AML-193 (cell line): ENCODE data around the gene LANCL2.
"Not testable (repeated sequence)": the region's sequence is repeated elsewhere in the genome, so short reads cannot be mapped to it uniquely, and the experiment has no call there.

Experiments
- DNase-seq, 2 experiments: peaks; one replicate each; lab custom pipeline; 2025; lab: John Stamatoyannopoulos, UW

LANCL2 gene

DNA sequence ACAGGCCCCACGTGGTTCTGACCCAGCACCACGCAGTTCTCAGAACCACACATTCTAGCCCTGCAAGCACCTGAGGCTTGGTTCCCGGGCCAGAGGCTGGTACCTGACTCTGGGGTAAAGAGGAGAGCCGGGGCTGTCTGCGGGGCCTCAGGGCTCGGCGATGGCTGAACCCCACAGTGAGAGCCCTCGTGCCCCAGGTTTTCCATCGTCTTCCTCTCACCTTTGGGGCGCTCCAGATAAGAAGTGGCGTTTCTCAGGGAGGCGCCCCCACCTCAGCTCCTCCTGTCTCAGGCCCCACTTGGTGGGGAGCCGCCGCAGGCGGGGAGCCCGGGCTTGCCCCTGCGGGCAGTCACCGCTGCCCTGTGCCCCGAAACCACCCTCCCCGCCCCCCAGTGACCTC is 2.2 kb upstream of the LANCL2 start:
- no peak for DNase-seq

GRCh38 chr7:55363386-55364170 is 1.6 kb upstream of the LANCL2 start:
- DNase-seq, result no peak

DNA sequence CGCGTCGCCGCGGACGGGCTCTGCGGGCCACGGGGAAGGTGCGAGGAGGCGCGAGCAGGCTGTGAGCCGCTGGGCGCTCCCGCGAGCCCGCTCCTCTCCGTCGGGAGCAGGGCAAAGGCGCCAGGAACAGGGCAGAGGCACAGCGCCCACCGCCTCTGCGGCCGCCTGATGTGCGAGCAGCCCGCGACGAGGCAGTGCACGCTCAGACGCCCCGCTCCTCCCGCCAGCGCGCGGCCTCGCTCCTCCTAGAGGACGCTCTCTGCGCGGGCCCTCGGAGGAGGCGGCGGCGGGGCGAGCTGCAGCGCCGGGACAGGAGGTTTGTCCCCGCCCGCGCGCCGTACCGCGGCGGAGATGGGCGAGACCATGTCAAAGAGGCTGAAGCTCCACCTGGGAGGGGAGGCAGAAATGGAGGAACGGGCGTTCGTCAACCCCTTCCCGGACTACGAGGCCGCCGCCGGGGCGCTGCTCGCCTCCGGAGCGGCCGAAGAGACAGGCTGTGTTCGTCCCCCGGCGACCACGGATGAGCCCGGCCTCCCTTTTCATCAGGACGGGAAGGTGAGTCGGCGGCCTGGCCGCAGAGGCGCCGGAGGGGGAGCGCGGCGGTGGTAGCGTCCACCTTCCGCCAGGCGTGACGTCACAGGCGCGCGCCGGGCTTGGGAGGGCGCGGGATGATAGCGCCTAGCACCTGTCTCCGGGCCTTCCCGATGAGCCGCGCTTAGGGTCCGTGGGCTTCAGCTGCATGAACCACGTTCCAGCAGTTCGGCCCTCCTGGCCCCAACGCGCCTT is 731 bp downstream of the LANCL2 start:
- DNase-seq, result peak; percentile 78 to 79

DNA sequence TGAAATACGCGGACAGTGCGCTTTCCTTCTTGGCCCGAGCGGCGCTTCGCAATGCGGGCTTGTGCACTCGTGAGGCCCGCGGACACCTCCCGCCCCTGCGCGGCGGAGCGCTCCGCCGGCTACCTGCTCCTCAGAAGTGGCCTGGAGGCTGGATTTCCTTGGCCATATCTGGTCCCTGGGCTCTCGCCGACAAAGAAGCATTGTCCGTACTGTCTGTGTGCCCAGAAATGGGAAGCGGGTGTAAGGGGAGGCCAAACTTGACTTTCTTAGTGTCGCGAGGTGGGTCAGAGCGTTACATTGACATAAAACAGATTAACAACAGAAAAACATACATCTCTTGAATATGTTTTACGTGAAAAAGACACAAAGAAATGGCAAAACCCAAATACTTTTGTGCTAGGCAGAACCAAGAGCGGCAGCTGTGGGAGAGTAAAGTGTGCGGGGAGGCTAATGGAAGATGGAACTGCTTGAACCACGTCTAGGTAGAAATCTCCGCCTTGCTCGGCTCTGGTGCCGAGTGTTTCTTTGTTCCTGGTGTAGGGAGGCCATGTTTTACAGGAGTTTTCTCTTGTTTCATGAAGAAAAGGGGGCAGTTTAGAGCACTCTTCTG is 1.4 kb downstream of the LANCL2 start:
- DNase-seq, result no peak

DNA sequence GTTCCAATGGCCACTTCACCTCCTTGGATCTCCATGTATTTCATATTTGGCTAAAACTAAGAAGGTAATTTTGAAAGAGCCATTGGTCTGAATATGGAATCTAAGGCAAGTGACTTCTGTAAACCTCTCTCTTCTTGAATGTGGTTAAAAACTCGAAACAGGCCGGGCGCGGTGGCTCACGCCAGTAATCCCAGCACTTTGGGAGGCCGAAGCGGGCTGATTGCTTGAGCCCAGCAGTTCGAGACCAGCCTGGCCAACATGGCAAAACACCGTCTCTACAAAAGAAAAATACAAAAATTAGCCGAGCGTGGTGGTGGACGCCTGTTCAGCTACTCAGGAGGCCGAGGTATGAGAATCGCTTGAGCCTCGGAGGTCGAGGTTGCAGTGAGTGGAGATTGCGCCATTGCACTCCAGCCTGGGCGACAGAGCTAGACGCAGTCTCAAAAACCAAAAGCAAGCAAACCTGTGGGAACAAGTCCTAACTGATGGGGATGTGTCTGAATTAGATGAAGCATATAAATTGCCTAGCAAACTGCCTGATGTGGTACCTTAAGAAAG is 2.2 kb downstream of the LANCL2 start:
- no peak for DNase-seq

DNA sequence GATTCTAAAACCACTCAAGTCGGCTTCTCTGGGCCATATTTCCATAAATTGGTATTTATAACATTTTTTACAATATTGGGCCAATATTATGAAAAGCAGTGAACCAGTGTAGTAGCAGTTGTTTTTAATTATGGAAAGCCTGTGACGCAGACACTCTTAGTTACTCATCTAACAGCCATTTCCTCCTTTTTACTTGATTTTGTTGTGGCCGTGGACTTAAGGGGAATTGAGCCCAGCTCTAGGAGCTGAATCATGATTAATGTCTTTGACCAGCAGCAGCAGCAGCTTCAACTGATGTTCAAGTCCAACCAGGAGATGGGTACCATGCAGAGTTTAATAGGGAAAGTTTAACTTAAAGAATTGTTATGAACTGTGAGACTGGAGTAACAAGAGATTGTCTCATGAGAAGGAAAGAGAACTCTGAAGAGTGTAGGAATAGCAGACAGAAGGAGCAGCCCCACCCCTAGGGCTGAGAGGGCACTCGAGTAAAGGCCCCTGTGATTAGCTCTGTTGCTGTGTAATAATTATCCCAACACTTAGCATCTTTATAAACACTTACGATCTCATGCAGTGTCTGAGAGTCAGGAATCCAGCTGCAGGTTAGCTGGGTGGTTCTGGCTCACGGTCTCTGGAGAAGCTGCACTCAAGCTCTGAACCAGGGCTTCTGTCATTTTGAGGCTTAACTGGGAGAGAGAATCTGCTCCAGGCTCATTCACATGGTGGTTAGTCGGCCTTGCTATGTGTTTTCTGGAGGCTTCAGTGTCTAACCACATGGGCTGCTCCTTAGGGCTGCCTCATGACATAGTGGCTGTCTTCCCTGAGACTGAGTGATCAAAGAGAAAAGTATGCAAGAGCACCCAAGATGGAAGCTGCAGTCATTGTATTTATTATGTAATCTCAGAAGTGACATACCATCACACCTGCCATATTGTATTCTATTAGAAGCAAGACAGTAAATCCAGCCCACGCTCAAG is 4.6 kb downstream of the LANCL2 start:
- no peak for DNase-seq

- DNase-seq, result no peak
Observed at GRCh38 chr7:55374213-55374612, 9.1 kb downstream of the LANCL2 start.

GRCh38 chr7:55375237-55375636 is 10.1 kb downstream of the LANCL2 start:
- DNase-seq, result no peak

DNA sequence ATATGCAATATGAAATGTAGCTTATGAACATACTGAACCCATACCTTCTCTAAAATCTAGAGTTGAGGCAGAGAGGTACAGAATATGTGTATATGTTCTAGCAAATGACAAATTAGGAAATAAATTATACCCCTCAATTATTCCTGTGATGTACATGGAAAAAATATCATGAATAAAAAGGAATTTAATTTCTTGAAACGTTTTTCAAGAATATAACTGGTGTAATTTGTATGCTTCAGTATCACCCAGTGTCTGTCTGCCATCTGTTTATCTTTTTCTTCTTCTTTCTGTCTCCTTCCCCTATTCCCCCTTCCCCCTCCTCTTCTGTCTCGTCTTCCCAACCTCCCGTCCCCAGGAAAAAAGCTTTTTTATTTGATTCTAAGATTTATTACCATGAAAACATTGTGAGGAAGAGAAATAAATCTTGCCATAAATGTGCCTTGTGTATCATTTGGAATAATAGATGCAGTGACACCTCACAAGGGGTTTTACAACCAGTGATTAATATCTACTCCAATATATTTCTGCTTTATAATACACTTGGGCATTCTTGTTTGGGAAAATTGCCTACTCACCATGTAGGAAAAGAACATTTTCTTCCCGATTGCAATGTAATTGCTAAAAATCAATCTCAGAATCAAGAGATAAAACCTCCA is 12.2 kb downstream of the LANCL2 start:
- DNase-seq, result no peak

GRCh38 chr7:55379285-55379684 is 14.1 kb downstream of the LANCL2 start:
- no peak for DNase-seq

- no peak for DNase-seq
Observed at GRCh38 chr7:55381189-55381588, 16.1 kb downstream of the LANCL2 start.

GRCh38 chr7:55381696-55382095 is 16.6 kb downstream of the LANCL2 start:
- DNase-seq, result no peak

DNA sequence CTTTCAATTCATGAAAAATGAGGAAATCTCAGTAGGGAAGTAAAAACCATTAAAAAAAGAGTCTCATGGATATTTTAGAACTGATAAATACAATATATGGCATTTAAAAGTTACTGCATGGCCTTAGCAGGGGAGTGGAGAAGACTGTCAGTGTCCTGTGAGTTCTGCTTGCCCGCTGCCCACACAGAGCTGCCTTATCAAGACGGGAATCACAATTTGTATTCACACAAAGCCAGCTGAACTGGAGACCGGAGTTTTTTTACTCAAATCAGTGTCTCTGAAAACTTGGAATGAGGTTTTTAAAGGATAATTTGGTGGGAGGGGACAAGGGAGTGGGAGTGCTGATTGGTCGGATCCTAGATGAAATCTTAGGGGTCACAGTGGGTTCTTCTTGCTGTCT is 17.1 kb downstream of the LANCL2 start:
- no peak for DNase-seq

DNA sequence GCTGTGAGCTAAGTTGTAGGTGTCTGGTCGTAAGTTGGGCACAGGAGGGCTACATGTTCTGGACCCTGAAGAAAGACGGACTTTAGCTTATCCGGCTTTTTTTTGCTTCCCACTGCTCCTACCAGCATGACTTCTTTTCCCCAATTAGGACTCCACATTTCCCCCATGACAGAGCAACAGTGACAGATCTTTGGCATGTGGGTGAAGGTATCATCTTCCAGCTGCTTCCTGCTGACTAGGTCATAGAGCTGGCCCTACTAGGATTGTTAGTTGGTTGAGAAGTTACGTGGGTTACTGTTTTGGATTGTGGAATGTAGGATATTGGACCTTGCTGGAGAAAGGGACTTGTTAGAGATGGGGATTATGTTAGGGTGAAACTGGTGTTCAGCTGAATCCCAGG is 21.4 kb downstream of the LANCL2 start:
- DNase-seq, result no peak

GRCh38 chr7:55387062-55387965 is 22.2 kb downstream of the LANCL2 start:
- no peak for DNase-seq

GRCh38 chr7:55396233-55396785 is 31.2 kb downstream of the LANCL2 start:
- no peak for DNase-seq

DNA sequence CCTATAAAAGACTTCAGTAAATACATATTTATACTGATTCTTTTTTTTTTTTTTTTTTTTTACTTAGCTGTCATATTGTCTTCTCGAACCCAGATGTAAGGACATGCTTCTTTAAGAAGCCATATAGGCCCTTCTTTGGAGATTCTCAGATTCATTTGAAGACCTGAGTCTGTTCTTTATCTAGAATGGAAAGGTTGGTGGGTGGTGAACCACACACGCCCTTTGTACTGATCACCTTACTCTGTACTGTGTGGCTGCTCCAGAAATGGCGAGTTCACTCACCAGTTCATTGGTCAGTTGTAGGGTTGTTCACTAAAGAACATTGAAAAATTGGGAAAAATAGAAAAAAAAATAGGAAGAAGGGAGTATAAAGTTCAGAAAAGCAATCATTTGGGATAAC is 32.5 kb downstream of the LANCL2 start:
- DNase-seq, result no peak

GRCh38 chr7:55400191-55400590 is 35.1 kb downstream of the LANCL2 start:
- no peak for DNase-seq

DNA sequence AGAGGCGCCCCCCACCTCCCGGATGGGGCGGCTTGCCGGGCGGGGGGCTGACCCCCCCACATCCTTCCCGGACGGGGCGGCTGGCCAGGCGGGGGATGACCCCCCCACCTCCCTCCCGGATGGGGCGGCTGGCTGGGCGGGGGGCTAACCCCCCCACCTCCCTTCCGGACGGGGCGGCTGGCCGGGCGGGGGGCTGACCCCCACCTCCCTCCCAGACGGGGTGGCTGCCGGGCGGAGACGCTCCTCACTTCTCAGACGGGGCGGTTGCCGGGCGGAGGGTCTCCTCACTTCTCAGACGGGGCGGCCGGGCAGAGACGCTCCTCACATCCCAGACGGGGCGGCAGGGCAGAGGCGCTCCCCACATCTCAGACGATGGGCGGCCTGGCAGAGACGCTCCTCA is 37.4 kb downstream of the LANCL2 start:
- DNase-seq, result not testable (repeated sequence)
